HS-27A (cell line): ENCODE data around the gene TOPORS.
A peak's percentile ranks its signal among the peaks of the same experiment; 100 is the strongest.
"Not testable (repeated sequence)": the region's sequence is repeated elsewhere in the genome, so short reads cannot be mapped to it uniquely, and the experiment has no call there.

Source experiments
- DNase-seq: peaks from one replicate; pipeline ENCODE4 v3.0.0-alpha.2; 2012; ENCODE audit warnings: low read depth, missing footprints

Gene TOPORS

GRCh38 chr9:32552172-32552872, at the start of gene TOPORS, which contains the start of gene SMIM27:
Gene TOPORS, minus strand, starts transcription at chr9:32552586. Its CDS starts 150 bp downstream, at chr9:32552436.
Gene SMIM27, plus strand, starts transcription at chr9:32552327. Its CDS starts 108 bp downstream, at chr9:32552435.
- peak; percentile 86 for DNase-seq

DNA sequence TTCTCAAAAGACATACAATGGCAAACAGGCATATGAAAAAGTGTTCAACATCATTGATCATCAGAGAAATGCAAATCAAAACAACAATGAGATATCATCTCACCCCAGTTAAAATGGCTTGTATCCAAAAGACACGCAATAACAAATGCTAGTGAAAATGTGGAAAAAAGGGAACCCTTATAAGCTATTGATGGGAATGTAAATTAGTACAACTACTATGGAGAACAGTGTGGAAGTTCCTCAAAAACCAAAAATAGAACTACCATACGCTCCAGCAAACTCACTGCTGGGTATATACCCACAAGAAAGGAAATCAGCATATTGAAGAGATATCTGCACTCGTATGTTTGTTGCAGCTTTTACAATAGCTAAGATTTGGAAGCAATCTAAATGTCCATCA, 46.6 kb upstream of the TOPORS start:
- not testable (repeated sequence) for DNase-seq

- DNase-seq, result no peak
Measured at GRCh38 chr9:32596936-32597335, 44.5 kb upstream of the TOPORS start.

GRCh38 chr9:32596096-32596865, 43.9 kb upstream of the TOPORS start:
- DNase-seq, result no peak

GRCh38 chr9:32590898-32591297, 38.5 kb upstream of the TOPORS start:
- no peak for DNase-seq

DNA sequence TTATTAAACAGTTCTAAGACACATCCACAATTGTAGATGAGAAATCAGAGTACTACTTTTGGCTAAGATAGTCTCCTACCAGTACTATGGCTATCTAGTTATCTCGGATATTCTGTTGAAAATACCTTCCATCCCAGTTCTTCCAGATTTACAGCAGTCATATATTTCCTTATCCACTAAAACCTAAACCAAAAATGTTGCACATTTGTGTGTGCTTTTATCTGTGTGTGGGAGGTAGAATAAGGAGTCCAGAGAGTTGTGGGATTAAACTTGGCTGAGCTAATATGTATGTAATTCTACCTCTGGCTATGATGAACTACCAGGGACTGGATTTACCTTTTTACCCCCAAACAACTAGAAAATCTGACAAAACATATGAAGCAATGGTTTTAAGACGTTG, 38.1 kb upstream of the TOPORS start:
- DNase-seq, result no peak

- DNase-seq, result peak; percentile 23
Measured at GRCh38 chr9:32589083-32589723, 36.8 kb upstream of the TOPORS start.

GRCh38 chr9:32587901-32588300, 35.5 kb upstream of the TOPORS start:
- DNase-seq, result no peak

GRCh38 chr9:32584784-32585183, 32.4 kb upstream of the TOPORS start:
- no peak for DNase-seq

- peak; percentile 36 for DNase-seq
Measured at GRCh38 chr9:32581512-32582143, 29.2 kb upstream of the TOPORS start.

GRCh38 chr9:32580631-32581300, 28.4 kb upstream of the TOPORS start:
- no peak for DNase-seq

DNA sequence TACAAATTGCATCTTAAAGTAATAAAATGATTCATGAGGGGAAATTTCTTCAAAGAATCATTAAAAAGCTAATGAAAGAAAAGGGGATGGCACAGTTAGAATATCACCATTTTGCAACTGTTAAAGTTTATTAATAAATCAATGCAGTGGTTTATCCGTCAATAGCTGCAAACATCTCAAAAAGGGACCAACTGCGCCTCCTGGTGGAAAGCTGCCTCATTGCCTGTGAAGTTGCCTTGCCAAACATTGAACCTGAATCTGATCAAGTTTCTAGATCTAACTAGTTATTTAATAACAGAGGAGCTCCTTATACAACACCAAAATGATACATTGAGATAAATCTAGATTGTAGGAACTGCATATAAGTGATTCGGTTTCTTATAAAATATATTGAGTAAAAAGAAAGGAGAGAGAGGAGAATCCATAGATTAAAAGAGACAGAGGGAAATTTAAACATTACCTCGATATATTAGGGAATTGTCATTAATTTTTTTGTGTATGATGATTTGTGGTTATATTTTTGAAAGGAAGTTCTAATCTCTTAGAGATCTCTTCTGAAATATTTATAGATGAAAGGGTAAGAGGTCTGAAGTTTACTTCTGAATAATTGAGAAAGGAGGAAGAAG, 27.4 kb upstream of the TOPORS start:
- peak; percentile 34 for DNase-seq

GRCh38 chr9:32578976-32579375, 26.6 kb upstream of the TOPORS start:
- no peak for DNase-seq

DNA sequence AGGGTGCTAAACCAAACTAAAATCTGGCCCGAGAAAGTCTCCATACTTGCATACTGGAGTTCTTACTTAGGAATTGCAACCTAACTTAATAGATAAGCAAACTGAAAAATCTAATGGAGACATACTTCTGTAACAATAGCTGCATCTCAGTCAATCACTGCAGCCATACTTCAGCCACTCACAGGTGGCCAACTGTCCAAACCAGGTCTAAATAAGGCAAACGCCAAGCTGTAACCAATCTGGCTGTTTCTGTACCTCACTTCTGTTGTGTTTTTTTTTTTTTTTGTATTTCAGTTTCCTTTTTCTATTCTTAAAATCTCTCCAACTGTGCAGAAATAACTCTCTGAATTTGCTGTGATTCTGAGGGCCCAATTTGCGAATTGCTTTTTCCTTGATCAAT, 24.9 kb upstream of the TOPORS start:
- no peak for DNase-seq

DNA sequence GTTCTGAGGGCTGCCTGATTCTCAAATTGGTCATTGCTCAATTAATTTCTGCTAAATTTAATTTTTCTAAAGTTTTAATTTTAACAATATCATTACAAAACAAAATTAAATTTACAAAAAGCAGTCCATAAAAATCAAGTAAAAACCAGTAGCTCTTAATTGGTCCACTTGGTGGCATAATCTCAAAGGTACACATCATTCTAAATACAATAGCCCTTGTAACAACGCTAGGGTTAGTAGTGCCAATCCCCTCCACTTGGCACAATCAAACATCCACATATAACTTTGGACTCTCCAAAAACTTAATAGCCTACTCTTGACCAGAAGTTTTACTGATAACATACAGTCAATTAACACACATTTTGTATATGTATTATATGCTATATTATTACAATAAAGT, 22.5 kb upstream of the TOPORS start:
- no peak for DNase-seq

DNA sequence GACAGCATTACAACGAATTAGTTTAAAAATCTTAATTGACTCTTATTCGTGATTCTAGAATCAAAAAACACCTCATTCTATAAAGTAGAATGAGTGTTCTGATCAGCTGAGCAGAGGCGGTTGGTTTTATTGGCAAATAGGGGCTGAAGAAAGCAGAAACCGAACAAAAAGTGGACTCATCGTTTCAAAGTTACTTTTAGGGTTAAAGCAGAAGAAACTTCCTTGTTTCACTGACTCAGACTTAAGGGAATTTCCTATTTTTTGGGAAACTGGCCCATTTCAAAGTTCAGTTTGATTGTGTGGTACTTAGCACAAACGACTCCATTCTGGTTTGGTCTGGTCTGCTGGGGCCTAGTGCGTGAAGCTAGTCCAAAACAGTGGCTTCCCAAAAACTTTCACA, 21.4 kb upstream of the TOPORS start:
- no peak for DNase-seq

- DNase-seq, result peak; percentile 89
Measured at GRCh38 chr9:32572900-32573523, 20.6 kb upstream of the TOPORS start, which contains the start of gene NDUFB6. Gene NDUFB6, minus strand, starts transcription at chr9:32573159. Its CDS starts 99 bp downstream, at chr9:32573060.

DNA sequence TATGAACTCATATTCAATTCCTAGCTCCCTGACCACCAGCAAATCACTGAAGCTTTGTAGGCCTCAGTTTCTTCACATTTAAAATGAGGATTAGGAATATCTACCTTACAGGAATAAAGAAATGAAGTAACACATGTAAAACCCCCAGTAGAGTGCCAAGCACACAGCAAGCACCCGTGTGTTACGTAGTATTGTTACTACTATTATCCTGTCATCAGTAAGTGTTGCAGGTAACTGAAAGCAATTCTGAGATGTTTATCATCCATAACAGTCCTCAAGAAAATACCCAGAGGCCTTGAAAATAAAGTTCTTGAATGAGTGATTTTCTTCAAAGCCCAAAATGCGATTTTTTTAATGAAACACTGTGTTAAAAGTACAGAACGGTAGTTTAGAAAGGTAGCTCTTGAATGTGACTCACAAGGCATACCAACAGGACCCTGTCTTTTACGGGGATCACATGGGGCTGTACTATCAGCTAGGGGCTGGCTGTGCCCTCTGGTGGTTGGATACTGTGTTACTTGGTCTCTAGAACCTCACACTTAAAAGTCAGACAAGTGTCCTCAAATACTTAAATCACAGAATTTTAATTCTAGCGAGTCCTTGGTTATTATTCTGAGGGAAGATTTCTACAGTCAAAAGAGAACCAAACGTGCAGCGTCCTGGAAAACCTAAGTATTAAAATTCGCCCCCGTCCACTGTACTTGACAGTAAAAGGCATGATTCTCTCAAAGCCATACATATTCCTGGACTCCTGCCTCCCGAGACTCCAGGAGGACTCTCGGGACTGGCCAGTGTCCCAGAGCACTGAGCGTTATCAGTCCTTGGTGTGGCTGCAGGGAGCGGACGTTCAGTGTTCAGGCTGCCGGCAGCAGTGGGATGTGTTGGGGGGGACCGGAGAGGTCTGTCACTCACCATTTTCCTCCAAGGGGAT, 19.8 kb upstream of the TOPORS start:
- DNase-seq, result peak; percentile 69

- DNase-seq, result no peak
Measured at GRCh38 chr9:32570262-32570661, 17.9 kb upstream of the TOPORS start.

DNA sequence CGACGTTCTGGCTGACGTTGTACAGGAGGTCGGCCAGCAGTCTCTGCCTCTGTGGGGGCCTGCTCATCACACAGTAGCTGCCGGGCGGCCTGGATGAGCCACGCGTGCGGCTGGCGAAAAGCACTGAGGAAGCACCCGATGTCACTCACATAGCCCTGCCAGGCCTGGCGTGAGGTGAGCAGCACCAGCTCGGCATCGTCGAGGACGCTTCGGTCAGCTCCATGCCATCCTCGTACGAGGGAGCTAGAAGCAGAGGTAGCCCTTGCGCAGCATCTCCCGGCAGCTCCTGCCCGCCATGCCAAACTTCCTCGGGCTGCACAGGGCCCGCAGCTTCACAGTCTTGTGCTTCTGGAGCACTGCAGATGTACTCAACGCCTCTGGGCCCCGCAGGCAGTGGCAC, 14.4 kb upstream of the TOPORS start:
- DNase-seq, result no peak
